Naive B cell (primary cell): ENCODE data around the gene ZNF213. TPM values are rescaled to one million over a fixed set of nuclear protein-coding genes. Genes with fewer than 3 reads are reported as not detected.
"Not testable (repeated sequence)": the region's sequence is repeated elsewhere in the genome, so short reads cannot be mapped to it uniquely, and the experiment has no call there.

Source experiments
- ATAC-seq, 2 donors: fragments of 150-1000 bp; cut with Tn5 transposase; 2 replicates each; pipeline ENCODE4 v1.10.0; 2021; ENCODE audit warnings: low read depth in 2 of 2, mild to moderate bottlenecking in 2 of 2, moderate library complexity in 2 of 2
- DNase-seq: peaks from one replicate; pipeline ENCODE4 v3.0.0; 2022
- H3K27ac Mint-ChIP-seq, 6 donors: one replicate each; pipeline ENCODE4 v1.8.0; 2020 to 2022; ENCODE audit warnings: mild to moderate bottlenecking in 6 of 6, mixed read lengths in 6 of 6, moderate library complexity in 5 of 6, inconsistent platforms in 2 of 6
- H3K27me3 Mint-ChIP-seq, 3 donors: one replicate each; pipeline ENCODE4 v1.8.0; 2021 to 2022; ENCODE audit warnings: mixed read lengths in 3 of 3, mild to moderate bottlenecking in 1 of 3
- H3K36me3 Mint-ChIP-seq, 2 donors: one replicate each; pipeline ENCODE4 v1.8.0; 2020 to 2022; ENCODE audit warnings: mixed read lengths in 2 of 2, inconsistent platforms in 1 of 2, mild to moderate bottlenecking in 1 of 2
- H3K4me1 Mint-ChIP-seq, 3 donors: one replicate each; pipeline ENCODE4 v1.8.0; 2020 to 2022; ENCODE audit warnings: mixed read lengths in 3 of 3, inconsistent platforms in 1 of 3, mild to moderate bottlenecking in 1 of 3, moderate library complexity in 1 of 3
- H3K4me3 Mint-ChIP-seq, 8 donors: one replicate each; pipeline ENCODE4 v1.8.0; 2020 to 2022; ENCODE audit warnings: mild to moderate bottlenecking in 8 of 8, mixed read lengths in 8 of 8, moderate library complexity in 8 of 8, inconsistent platforms in 2 of 8
- H3K9me3 Mint-ChIP-seq, 7 donors: one replicate each; pipeline ENCODE4 v1.8.0; 2020 to 2022; ENCODE audit warnings: mixed read lengths in 7 of 7, mild to moderate bottlenecking in 5 of 7, inconsistent platforms in 2 of 7, moderate library complexity in 1 of 7
- polyA plus RNA-seq, 6 donors: library from polyadenylated mRNA; unstranded; fragments of 300-500 nt; fragmentation: Illumina TruSeq; gene quantifications; one replicate each; pipeline ENCODE4 v1.2.3, GENCODE V29; 2021; ENCODE audit warnings: low read depth in 6 of 6

ZNF213 gene
- polyA plus RNA-seq, 6 donors from 2014 or later, result 0.38 to 2.7 (median 1.6) TPM; not detected in 1

GRCh38 chr16:3127745-3128144 lies 7.1 kb upstream of the ZNF213 start:
- Mint-ChIP-seq H3K27me3 (no peaks in the 10 kb centered on the region), H3K36me3 (no peaks in the 10 kb centered on the region), H3K27ac (no peak overlapping the region), H3K4me1 (peaks cover 19 to 61% (median 31%) of the 10 kb centered on the region in 3 donors), H3K4me3 (peak overlapping the region in 3 of 8 donors; percentile 14 to 97 (median 61)), H3K9me3 (no peaks in the 10 kb centered on the region)
- ATAC-seq (no peak), DNase-seq (no peak)

DNA sequence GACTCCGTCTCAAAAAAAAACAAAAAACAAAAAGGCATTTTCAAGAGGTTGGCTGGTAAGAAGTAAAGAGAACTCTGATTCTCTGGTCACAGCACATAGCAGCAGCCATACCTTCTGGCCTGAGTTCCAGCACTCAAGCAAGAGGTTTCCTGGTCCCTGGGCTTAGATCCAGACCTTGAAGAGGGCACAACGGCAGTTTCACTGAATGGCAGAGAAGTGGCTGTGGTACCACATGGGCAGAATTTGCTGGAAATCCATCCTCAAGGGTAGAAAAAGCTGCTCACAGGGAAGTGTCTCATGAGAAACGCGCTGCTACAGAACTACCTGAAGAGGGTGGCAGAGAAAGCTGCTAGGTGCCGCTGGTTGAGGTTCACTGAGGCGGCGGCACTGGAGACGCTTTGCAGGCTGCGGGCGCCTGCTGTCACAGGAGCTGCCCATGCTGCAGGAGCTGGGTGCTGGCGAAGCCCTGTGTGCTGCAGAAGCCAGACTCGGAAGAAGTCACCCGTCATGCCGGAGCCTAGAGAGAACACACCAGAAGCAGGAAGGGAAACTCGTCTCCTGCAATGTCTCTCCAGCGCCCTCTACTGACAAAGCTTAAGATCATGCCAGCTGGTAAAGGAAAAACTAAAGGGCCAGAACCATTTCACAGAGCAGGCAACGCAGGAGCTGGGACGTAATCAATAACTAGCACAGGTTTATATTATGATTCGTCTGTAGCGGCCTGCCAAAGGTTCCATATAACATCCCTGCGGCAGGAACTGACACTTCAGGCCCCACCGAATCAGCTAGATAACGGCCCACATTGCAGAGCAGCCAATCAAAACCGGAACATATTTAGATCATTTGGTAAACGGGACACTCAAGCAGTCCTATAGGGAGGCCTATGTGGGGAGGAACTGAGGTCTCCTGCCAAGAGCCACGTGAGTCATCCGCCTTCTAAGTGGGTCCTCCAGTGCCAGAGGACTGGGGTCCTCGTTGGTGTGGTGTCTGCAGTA lies 5.4 kb upstream of the ZNF213 start:
- H3K4me3 Mint-ChIP-seq, result peak overlapping the region; percentile 85 to 97 (median 94)
- H3K27me3 Mint-ChIP-seq, result no peaks in the 10 kb centered on the region
- peaks cover 18 to 66% (median 35%) of the 10 kb centered on the region in 3 donors for H3K4me1 Mint-ChIP-seq

GRCh38 chr16:3131755-3132377 lies 3.0 kb upstream of the ZNF213 start:
- no peaks in the 10 kb centered on the region for H3K36me3 Mint-ChIP-seq
- no peaks in the 10 kb centered on the region for H3K9me3 Mint-ChIP-seq
- DNase-seq (no peak), ATAC-seq (no peak)
- H3K27ac Mint-ChIP-seq, result peak overlapping the region in 3 of 6 donors; percentile 6 to 62 (median 22)
- H3K27me3 Mint-ChIP-seq, result no peaks in the 10 kb centered on the region
- H3K4me1 Mint-ChIP-seq, result peaks cover 11 to 66% (median 35%) of the 10 kb centered on the region in 3 donors
- H3K4me3 Mint-ChIP-seq, result peak overlapping the region in 1 of 8 donors; percentile 88

More for the DNA sequence above, 5.4 kb upstream of the ZNF213 start:
- no peaks in the 10 kb centered on the region for H3K9me3 Mint-ChIP-seq
- ATAC-seq (peak; percentile 73 to 78), DNase-seq (peak; percentile 85)
- H3K27ac Mint-ChIP-seq, result peak overlapping the region; percentile 24 to 93 (median 76)
- no peaks in the 10 kb centered on the region for H3K36me3 Mint-ChIP-seq

DNA sequence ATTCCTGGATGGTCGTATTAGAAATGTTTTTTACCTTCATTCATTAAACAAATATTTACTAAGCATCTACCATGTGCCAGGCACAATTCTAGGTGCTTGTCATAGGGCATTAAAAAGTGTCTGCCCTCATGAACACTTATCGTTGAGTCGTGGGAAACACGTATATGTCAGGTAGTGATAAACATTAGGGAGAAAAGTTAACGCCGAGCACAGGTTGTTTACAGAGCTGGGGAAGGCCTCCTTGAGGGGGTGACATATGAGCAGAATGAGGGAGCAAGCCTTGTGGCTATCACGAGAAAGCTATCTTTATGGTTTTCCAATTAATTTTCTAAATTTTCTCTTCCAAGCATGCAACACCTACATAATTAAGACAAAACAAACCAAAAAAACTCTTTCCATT lies 985 bp upstream of the ZNF213 start:
- H3K27ac Mint-ChIP-seq, result peak overlapping the region; percentile 90 to 98 (median 96)
- no peak for ATAC-seq
- H3K36me3 Mint-ChIP-seq, result no peaks in the 10 kb centered on the region
- no peaks in the 10 kb centered on the region for H3K9me3 Mint-ChIP-seq
- H3K4me1 Mint-ChIP-seq, result peaks cover 10 to 50% (median 35%) of the 10 kb centered on the region in 3 donors
- no peaks in the 10 kb centered on the region for H3K27me3 Mint-ChIP-seq
- H3K4me3 Mint-ChIP-seq, result peak overlapping the region; percentile 88 to 100 (median 96)
- no peak for DNase-seq

- Mint-ChIP-seq H3K27me3 (no peaks in the 10 kb centered on the region), H3K4me1 (peaks cover 4 to 40% (median 24%) of the 10 kb centered on the region in 3 donors), H3K9me3 (no peaks in the 10 kb centered on the region), H3K4me3 (peak overlapping the region; percentile 88 to 99 (median 94)), H3K36me3 (no peaks in the 10 kb centered on the region), H3K27ac (peak overlapping the region in 5 of 6 donors; percentile 41 to 90 (median 84))
- DNase-seq (no peak), ATAC-seq (no peak)
These were observed 392 bp downstream of the ZNF213 start for GRCh38 chr16:3135126-3135715.

DNA sequence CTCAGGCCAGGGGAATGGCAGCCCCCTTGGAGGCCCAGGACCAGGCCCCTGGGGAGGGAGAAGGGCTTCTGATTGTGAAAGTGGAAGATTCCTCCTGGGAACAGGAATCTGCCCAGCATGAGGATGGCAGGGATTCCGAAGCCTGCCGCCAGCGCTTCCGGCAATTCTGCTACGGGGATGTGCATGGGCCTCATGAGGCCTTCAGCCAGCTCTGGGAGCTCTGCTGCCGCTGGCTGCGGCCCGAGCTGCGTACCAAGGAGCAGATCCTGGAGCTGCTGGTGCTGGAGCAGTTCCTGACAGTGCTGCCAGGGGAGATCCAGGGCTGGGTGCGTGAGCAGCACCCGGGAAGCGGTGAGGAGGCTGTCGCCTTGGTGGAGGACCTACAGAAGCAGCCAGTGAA lies 2.4 kb downstream of the ZNF213 start:
- no peaks in the 10 kb centered on the region for H3K9me3 Mint-ChIP-seq
- peaks cover 3 to 4% of the 10 kb centered on the region in 2 donors for H3K36me3 Mint-ChIP-seq
- ATAC-seq (no peak), DNase-seq (no peak)
- peaks cover 9 to 33% (median 24%) of the 10 kb centered on the region in 3 donors for H3K4me1 Mint-ChIP-seq
- H3K4me3 Mint-ChIP-seq, result peak overlapping the region in 3 of 8 donors; percentile 21 to 45 (median 36)
- no peak overlapping the region for H3K27ac Mint-ChIP-seq
- H3K27me3 Mint-ChIP-seq, result no peaks in the 10 kb centered on the region

- no peaks in the 10 kb centered on the region for H3K27me3 Mint-ChIP-seq
- H3K4me1 Mint-ChIP-seq, result peaks cover 12 to 24% (median 17%) of the 10 kb centered on the region in 3 donors
- peak overlapping the region in 1 of 8 donors; percentile 36 for H3K4me3 Mint-ChIP-seq
- ATAC-seq (no peak), DNase-seq (no peak)
- H3K27ac Mint-ChIP-seq, result no peak overlapping the region
- H3K36me3 Mint-ChIP-seq, result peaks cover 6 to 8% of the 10 kb centered on the region in 2 donors
- peaks cover 0 to 1% (median 0%) of the 10 kb centered on the region in 7 donors for H3K9me3 Mint-ChIP-seq
These were observed 3.5 kb downstream of the ZNF213 start for GRCh38 chr16:3138342-3138741.

DNA sequence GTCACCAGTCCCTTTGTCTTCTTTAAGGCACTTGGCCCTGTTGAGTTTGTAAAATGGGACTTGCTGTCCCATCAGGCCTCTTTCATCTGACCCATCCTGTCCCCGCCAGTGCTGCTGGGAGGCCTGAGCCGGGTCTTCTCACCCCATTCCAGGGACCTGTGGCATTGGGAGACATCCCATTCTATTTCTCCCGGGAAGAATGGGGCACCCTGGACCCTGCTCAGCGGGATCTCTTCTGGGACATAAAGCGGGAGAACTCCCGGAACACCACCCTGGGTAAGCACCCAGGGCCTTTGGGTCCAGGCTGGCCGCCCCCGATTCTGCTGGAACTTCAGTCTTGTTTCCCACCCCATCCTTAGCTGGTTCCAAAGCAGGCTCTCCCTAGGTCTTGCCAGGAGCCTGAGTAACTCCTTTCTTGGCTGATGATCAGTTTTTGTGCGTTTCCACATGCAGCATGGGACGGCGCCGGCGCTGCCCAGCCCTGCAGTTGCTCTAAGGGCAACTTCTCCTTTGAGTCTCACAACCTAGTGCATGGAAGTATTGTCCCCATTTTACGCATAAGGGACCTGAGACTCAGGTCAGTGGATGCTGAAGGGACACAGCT lies 4.1 kb downstream of the ZNF213 start:
- Mint-ChIP-seq H3K36me3 (peaks cover 6 to 8% of the 10 kb centered on the region in 2 donors), H3K27ac (no peak overlapping the region), H3K4me3 (peak overlapping the region in 1 of 8 donors; percentile 36)

GRCh38 chr16:3139561-3139960 lies 4.7 kb downstream of the ZNF213 start:
- not testable (repeated sequence) for H3K27me3 Mint-ChIP-seq, DNase-seq, ATAC-seq, H3K36me3 Mint-ChIP-seq, H3K9me3 Mint-ChIP-seq, H3K27ac Mint-ChIP-seq, H3K4me3 Mint-ChIP-seq
- H3K4me1 Mint-ChIP-seq, result peaks cover 8 to 14% (median 12%) of the 10 kb centered on the region in 3 donors

More for the DNA sequence above, 4.1 kb downstream of the ZNF213 start:
- Mint-ChIP-seq H3K4me1 (peaks cover 10 to 20% (median 14%) of the 10 kb centered on the region in 3 donors), H3K9me3 (peaks cover 0 to 1% (median 0%) of the 10 kb centered on the region in 7 donors), H3K27me3 (no peaks in the 10 kb centered on the region)
- ATAC-seq, result no peak
- no peak for DNase-seq

DNA sequence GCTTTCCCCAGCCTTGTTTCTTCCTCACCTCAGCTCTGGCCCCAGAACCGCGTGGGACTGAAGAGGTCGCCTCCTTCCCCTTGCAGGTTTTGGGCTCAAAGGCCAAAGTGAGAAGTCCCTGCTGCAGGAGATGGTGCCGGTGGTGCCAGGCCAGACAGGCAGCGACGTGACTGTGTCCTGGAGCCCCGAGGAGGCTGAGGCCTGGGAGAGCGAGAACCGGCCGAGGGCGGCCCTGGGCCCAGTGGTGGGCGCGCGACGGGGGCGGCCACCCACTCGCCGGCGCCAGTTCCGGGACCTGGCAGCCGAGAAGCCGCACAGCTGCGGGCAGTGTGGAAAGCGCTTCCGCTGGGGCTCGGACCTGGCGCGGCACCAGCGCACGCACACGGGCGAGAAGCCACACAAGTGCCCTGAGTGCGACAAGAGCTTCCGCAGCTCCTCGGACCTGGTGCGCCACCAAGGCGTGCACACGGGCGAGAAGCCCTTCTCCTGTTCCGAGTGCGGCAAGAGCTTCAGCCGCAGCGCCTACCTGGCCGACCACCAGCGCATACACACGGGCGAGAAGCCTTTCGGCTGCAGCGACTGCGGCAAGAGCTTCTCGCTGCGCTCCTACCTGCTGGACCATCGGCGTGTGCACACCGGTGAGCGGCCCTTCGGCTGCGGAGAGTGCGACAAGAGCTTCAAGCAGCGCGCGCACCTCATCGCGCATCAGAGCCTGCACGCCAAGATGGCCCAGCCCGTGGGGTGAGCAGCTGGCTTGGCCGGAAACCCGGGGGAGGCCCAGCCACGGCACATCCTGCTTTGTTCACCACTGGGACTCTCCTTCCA lies 6.0 kb downstream of the ZNF213 start:
- peaks cover 6 to 8% of the 10 kb centered on the region in 2 donors for H3K36me3 Mint-ChIP-seq
- H3K9me3 Mint-ChIP-seq, result peaks cover 0 to 1% (median 0%) of the 10 kb centered on the region in 7 donors
- peak overlapping the region in 1 of 8 donors; percentile 26 for H3K4me3 Mint-ChIP-seq
- peak overlapping the region in 1 of 6 donors; percentile 81 for H3K27ac Mint-ChIP-seq
- ATAC-seq (no peak), DNase-seq (no peak)
- H3K4me1 Mint-ChIP-seq, result peaks cover 8 to 11% (median 8%) of the 10 kb centered on the region in 3 donors
- H3K27me3 Mint-ChIP-seq, result peaks cover 0 to 5% (median 0%) of the 10 kb centered on the region in 3 donors

DNA sequence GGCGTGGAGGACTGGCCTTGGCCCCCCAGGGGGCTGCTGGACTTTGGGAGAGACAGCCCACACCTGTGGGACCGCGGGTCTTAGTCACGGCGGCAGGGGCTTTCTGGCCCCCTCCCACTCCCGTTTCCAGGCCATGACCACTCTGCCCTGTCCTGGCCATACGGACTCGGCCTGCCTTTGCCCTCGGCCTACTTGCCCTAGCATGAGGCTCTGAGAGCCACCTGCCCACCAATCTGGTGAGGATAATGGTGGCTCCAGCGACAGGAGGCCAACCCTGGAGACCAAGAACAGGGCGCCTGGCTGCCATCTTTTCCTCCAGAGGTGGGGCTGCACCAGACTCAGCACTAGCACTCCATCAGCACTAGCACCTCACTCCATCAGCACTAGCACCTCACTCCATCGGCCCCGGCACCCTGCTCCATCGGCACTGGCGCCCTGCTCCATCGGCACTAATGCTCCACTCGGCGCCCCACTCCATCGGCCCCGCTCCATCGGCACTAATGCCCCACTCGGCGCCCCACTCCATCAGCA lies 7.0 kb downstream of the ZNF213 start:
- Mint-ChIP-seq H3K27ac (peak overlapping the region in 1 of 6 donors; percentile 73), H3K4me1 (peaks cover 3 to 8% (median 8%) of the 10 kb centered on the region in 3 donors), H3K9me3 (peaks cover 0 to 1% (median 0%) of the 10 kb centered on the region in 7 donors), H3K27me3 (peaks cover 0 to 5% (median 0%) of the 10 kb centered on the region in 3 donors), H3K36me3 (peaks cover 6 to 8% of the 10 kb centered on the region in 2 donors), H3K4me3 (peak overlapping the region in 2 of 8 donors; percentile 26 to 58)
- ATAC-seq, result no peak
- no peak for DNase-seq

GRCh38 chr16:3142327-3142726 lies 7.5 kb downstream of the ZNF213 start:
- ATAC-seq (no peak), DNase-seq (no peak)
- Mint-ChIP-seq H3K4me3 (peak overlapping the region in 1 of 8 donors; percentile 58), H3K4me1 (peaks cover 3 to 8% (median 6%) of the 10 kb centered on the region in 3 donors), H3K27me3 (peaks cover 0 to 6% (median 0%) of the 10 kb centered on the region in 3 donors), H3K27ac (peak overlapping the region in 2 of 6 donors; percentile 64 to 73), H3K36me3 (peaks cover 6 to 8% of the 10 kb centered on the region in 2 donors), H3K9me3 (peaks cover 0 to 1% (median 0%) of the 10 kb centered on the region in 7 donors)
